Stomach (tissue), 4 donors: ENCODE data around the gene SCYGR4.

Experiments used
- CTCF ChIP-seq, 7 experiments: fragments of 450-650 bp in 4 of 7; fragments of 200-600 bp in 3 of 7; sonication (generic) in 3 of 7; IDR thresholded peaks; one replicate each; pipeline ENCODE4 v1.5.1; 2016 to 2019; ENCODE audit warnings: antibody characterized with exemption in 7 of 7, control low read depth in 2 of 7, mild to moderate bottlenecking in 1 of 7
- POLR2A ChIP-seq, 4 donors: fragments of 450-650 bp; IDR thresholded peaks; one replicate each; pipeline ENCODE4 v1.6.1; 2016; ENCODE audit warnings: antibody characterized with exemption in 4 of 4, control low read depth in 2 of 4, mild to moderate bottlenecking in 1 of 4, moderate library complexity in 1 of 4
- POLR2AphosphoS5 ChIP-seq, 3 donors: sonication (generic); formaldehyde crosslinking; IDR thresholded peaks; one replicate each; pipeline ENCODE4 v1.6.1; 2016; ENCODE audit warnings: antibody characterized with exemption in 3 of 3

GRCh38 chr2:227657199-227657845 is 40.0 kb downstream of the SCYGR4 start:
- TF ChIP-seq CTCF (IDR thresholded peaks at IDR 0.05) (no peak), POLR2A (IDR thresholded peaks at IDR 0.05) (no peak), POLR2AphosphoS5 (IDR thresholded peaks at IDR 0.05) (no peak)
